LNCaP clone FGC (cell line): Measurements from ENCODE around the gene LENG9.

ENCODE experiments used
- DNase-seq: peaks from one replicate; pipeline ENCODE4 v3.0.0-alpha.2; 2011; ENCODE audit warnings: low read depth
- H3K4me3 ChIP-seq: 2 replicates; pipeline ENCODE4 v1.5.1; 2011; ENCODE audit warnings: mild to moderate bottlenecking, low read depth, low read length, control low read depth
- TF ChIP-seq, protein P1 (sequence below): IDR thresholded peaks from 2 replicates; pipeline ENCODE4 v1.5.1; 2012; ENCODE audit warnings: mild to moderate bottlenecking; ENCODE audit not compliant: control insufficient read depth, insufficient read depth; ENCODE audit errors: extremely low read depth

The LENG9 gene

DNA sequence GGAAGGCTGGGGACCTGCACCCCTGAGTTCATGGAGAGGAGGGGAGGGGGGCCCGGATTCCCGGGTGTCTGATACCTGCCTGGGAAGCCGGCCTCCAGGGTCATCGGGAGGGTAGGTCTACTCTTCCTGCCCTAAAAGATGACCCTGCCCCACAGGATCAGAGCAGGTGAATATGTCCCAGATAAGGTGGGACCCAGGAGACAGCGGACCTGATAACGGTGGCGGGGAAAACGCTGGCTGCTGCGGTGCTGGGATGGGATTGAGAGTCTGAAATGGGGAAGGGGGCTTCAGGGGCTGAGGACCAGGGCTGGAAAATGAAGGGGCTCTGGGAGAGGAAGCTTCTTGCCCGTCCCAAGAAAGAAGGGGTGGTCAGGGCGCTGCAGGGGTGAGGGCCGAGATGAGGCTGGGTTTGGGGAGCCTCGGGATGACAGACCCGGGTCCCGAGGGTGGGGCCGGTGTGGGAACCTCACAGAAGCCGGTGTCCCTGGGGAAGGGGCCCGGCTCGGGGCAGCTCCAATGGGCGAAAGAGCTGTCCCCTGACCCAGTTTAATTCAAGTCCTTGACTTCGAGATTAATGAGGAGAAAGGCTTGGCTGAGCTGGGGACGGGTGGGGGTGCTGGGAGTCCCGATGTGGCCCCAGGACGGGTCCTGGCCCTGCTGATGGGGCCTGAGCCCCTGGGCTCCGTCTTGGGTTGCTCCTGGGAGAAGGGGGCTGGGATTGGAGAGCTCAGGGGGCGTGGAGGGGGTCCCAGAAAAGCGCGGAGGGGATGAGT lies 47.5 kb downstream of the LENG9 start:
- DNase-seq, result no peak
- TF ChIP-seq, protein P1, sequence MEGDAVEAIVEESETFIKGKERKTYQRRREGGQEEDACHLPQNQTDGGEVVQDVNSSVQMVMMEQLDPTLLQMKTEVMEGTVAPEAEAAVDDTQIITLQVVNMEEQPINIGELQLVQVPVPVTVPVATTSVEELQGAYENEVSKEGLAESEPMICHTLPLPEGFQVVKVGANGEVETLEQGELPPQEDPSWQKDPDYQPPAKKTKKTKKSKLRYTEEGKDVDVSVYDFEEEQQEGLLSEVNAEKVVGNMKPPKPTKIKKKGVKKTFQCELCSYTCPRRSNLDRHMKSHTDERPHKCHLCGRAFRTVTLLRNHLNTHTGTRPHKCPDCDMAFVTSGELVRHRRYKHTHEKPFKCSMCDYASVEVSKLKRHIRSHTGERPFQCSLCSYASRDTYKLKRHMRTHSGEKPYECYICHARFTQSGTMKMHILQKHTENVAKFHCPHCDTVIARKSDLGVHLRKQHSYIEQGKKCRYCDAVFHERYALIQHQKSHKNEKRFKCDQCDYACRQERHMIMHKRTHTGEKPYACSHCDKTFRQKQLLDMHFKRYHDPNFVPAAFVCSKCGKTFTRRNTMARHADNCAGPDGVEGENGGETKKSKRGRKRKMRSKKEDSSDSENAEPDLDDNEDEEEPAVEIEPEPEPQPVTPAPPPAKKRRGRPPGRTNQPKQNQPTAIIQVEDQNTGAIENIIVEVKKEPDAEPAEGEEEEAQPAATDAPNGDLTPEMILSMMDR, result no peak
- no peak overlapping the region for H3K4me3 ChIP-seq

DNA sequence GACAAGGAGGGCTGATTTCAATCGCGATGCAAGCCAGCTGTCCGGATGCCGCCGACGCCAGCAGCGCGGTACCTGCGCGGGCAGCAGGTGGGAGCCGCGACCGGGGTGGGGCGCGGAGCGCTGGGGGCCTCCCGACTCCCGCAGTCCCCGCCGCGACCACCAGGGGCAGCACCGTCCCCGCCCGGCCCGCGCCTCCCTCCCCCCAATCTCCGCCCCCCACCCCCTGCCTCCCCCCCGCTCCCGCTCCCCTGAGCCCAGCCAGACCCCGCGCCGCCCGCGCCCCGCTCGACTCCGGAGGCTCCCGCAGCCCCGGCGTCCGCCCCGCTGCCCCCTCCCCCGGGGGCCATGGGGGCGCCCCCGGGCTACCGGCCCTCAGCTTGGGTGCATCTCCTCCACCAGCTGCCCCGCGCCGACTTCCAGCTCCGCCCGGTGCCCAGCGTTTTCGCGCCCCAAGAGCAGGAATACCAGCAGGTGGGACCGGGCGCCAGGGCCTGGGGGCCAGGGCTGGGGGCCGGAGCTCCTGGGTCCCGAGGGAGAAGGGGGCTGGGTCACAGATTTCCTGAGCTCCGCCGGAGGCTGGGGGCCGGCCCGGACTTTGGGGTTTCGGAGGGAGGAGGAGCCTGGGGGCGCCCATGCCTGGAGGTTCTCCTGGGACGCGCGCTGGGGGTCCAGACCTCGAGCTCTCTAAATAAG lies 48.2 kb downstream of the LENG9 start, which contains the start of gene TTYH1:
Gene TTYH1, plus strand, starts transcription at position 257 of the 693 bp plus-strand sequence. Its CDS starts 89 bp downstream, at position 346.
- H3K4me3 ChIP-seq, result no peak within 1 kb of the TSS
- no peak for DNase-seq
- TF ChIP-seq, protein P1, result no peak

DNA sequence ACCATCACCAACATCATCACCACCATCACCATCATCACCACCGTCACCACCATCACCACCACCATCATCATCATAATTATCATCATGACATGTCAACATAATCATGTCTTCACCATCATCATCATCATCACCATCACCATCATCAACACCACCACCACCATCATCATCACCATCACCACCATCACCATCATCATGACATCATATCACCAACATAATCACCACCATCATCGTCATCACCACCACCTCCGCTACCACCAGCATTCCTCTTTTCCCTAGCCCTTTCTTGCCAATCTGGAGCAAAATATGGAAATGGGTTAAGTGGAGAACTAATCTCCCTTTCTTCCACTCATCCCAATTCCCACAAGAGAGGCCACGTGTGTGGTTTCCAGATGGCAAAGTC lies 49.4 kb downstream of the LENG9 start:
- no peak for DNase-seq
- TF ChIP-seq, protein P1, result no peak
- no peak overlapping the region for H3K4me3 ChIP-seq

DNA sequence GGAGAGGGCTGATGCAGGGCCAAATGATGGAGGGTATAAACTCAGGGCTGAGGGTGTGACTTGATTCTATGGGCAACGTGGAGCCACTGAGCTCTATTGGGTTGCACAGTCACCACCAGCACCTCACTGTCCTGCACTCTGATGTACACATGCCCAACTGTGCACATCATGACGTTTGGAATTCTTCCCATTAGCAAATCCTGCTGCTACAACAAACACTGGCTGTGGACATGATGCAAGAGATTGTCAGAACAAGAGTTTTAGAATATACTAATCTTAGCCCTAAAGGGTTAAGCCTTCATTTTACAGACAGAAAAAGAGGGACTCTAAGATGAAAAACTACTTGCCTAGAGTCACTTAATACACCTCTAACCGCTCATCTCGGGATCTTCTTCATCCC lies 50.7 kb downstream of the LENG9 start:
- TF ChIP-seq, protein P1, result no peak
- no peak overlapping the region for H3K4me3 ChIP-seq
- no peak for DNase-seq
